ENCODE results near the gene ACHE.
"Not testable (repeated sequence)": the region's sequence is repeated elsewhere in the genome, so short reads cannot be mapped to it uniquely, and the experiment has no call there.

GRCh38 chr7:100919779-100920437, 24.2 kb upstream of the ACHE start:
- not testable (repeated sequence) for TF ChIP-seq POLR2A, CTCF, POLR2AphosphoS5 (IDR thresholded peaks at IDR 0.05)

Measured in upper lobe of left lung (tissue), 4 donors.